HEK293 (cell line): ENCODE measurements around the gene PRAC1.

Experiments used
- CTCF ChIA-PET: fragments of 350-600 bp; formaldehyde crosslinking; extraction: SDS; loops from one replicate; lab custom pipeline; 2021; ENCODE audit warnings: antibody characterized with exemption; lab: Yijun Ruan, JAX
- POLR2A ChIA-PET: fragments of 300-600 bp; formaldehyde crosslinking; extraction: SDS; loops from one replicate; lab custom pipeline; 2020; ENCODE audit warnings: antibody characterized with exemption, inconsistent platforms; lab: Yijun Ruan, JAX
- H3K27ac ChIP-seq: fragments of 200-500 bp; sonication (Bioruptor generic); 2 replicates; pipeline ENCODE4 v1.5.1; 2014; ENCODE audit warnings: low read depth, low read length, control low read depth, inconsistent platforms; ENCODE audit errors: extremely low read depth
- H3K36me3 ChIP-seq, 2 experiments: fragments of 200-500 bp in 1 of 2; sonication (Bioruptor generic) in 1 of 2; 1 replicate in 1 of 2; 2 replicates in 1 of 2; pipeline ENCODE4 v1.5.1; 2014 to 2017; ENCODE audit warnings: inconsistent platforms in 2 of 2, low read length in 2 of 2; ENCODE audit not compliant: control insufficient read depth in 2 of 2, insufficient read depth in 1 of 2
- H3K4me1 ChIP-seq: fragments of 200-500 bp; sonication (Bioruptor generic); 2 replicates; pipeline ENCODE4 v1.5.1; 2014; ENCODE audit warnings: mild to moderate bottlenecking, low read length, inconsistent platforms; ENCODE audit not compliant: control insufficient read depth, insufficient read depth
- H3K4me3 ChIP-seq: 2 replicates; pipeline ENCODE4 v1.5.1; 2011; ENCODE audit warnings: low read depth, mild to moderate bottlenecking, control low read depth, low read length, moderate library complexity
- H3K9me3 ChIP-seq: fragments of 200-500 bp; sonication (Bioruptor generic); 2 replicates; pipeline ENCODE4 v1.5.1; 2014; ENCODE audit warnings: low read depth, low read length, inconsistent platforms; ENCODE audit not compliant: control insufficient read depth, insufficient read depth
- GFI1B ChIP-seq: fragments of 450-650 bp; formaldehyde crosslinking; IDR thresholded peaks from 2 replicates; pipeline ENCODE4 v1.5.1; 2016; ENCODE audit warnings: missing biosample characterization, missing genetic modification characterization
- GLIS2 ChIP-seq: fragments of 450-650 bp; formaldehyde crosslinking; IDR thresholded peaks from 2 replicates; pipeline ENCODE4 v1.5.1; 2016; ENCODE audit warnings: missing biosample characterization, missing genetic modification characterization
- HOXA7 ChIP-seq: sonication (generic); formaldehyde crosslinking; IDR thresholded peaks from 2 replicates; pipeline ENCODE4 v1.8.1; 2022; ENCODE audit warnings: missing genetic modification reagents, borderline replicate concordance
- IKZF3 ChIP-seq: fragments of 450-650 bp; IDR thresholded peaks from 2 replicates; pipeline ENCODE4 v1.5.0; 2018; ENCODE audit warnings: missing biosample characterization, mild to moderate bottlenecking, missing genetic modification characterization, moderate library complexity
- MEIS1 ChIP-seq: sonication (generic); formaldehyde crosslinking; IDR thresholded peaks from 2 replicates; pipeline ENCODE4 v1.8.1; 2022; ENCODE audit warnings: missing genetic modification reagents, mild to moderate bottlenecking, borderline replicate concordance
- SETDB1 ChIP-seq: IDR thresholded peaks from one replicate; pipeline ENCODE4 v1.6.1; 2017; ENCODE audit warnings: mild to moderate bottlenecking, low read length, moderate library complexity, mixed read lengths; ENCODE audit not compliant: insufficient read length
- WT1 ChIP-seq: fragments of 450-650 bp; formaldehyde crosslinking; IDR thresholded peaks from 2 replicates; pipeline ENCODE4 v1.5.1; 2016; ENCODE audit warnings: missing biosample characterization, missing genetic modification characterization
- ZFHX2 ChIP-seq: fragments of 450-650 bp; formaldehyde crosslinking; conservative IDR thresholded peaks from 2 replicates; pipeline ENCODE4 v1.5.1; 2016; ENCODE audit warnings: missing biosample characterization, missing genetic modification characterization
- ZNF112 ChIP-seq: fragments of 450-650 bp; formaldehyde crosslinking; IDR thresholded peaks from 2 replicates; pipeline ENCODE4 v1.5.0; 2017; ENCODE audit warnings: missing biosample characterization, missing genetic modification characterization
- ZNF121 ChIP-seq: fragments of 450-650 bp; formaldehyde crosslinking; IDR thresholded peaks from 2 replicates; pipeline ENCODE4 v1.5.1; 2016; ENCODE audit warnings: missing biosample characterization, missing genetic modification characterization
- ZNF133 ChIP-seq: fragments of 450-650 bp; formaldehyde crosslinking; IDR thresholded peaks from 2 replicates; pipeline ENCODE4 v1.5.1; 2016; ENCODE audit warnings: missing biosample characterization, missing genetic modification characterization
- ZNF354C ChIP-seq: fragments of 450-650 bp; formaldehyde crosslinking; IDR thresholded peaks from 2 replicates; pipeline ENCODE4 v1.5.1; 2016; ENCODE audit warnings: missing biosample characterization, missing genetic modification characterization, low read depth, borderline replicate concordance
- ZNF391 ChIP-seq: fragments of 450-650 bp; formaldehyde crosslinking; IDR thresholded peaks from 2 replicates; pipeline ENCODE4 v1.5.1; 2016; ENCODE audit warnings: low read depth, missing biosample characterization, missing genetic modification characterization, borderline replicate concordance
- ZNF394 ChIP-seq: fragments of 450-650 bp; formaldehyde crosslinking; IDR thresholded peaks from 2 replicates; pipeline ENCODE4 v1.5.1; 2016; ENCODE audit warnings: missing biosample characterization, missing genetic modification characterization, mild to moderate bottlenecking, moderate library complexity, borderline replicate concordance
- ZNF473 ChIP-seq: fragments of 450-650 bp; formaldehyde crosslinking; IDR thresholded peaks from 2 replicates; pipeline ENCODE4 v1.5.1; 2017; ENCODE audit warnings: missing biosample characterization, missing genetic modification characterization
- ZNF571 ChIP-seq: fragments of 450-650 bp; formaldehyde crosslinking; IDR thresholded peaks from 2 replicates; pipeline ENCODE4 v1.5.0; 2017; ENCODE audit warnings: missing biosample characterization, missing genetic modification characterization
- ZNF621 ChIP-seq: fragments of 450-650 bp; formaldehyde crosslinking; IDR thresholded peaks from 2 replicates; pipeline ENCODE4 v1.5.1; 2017; ENCODE audit warnings: missing biosample characterization, missing genetic modification characterization
- ZNF624 ChIP-seq: fragments of 450-650 bp; formaldehyde crosslinking; IDR thresholded peaks from 2 replicates; pipeline ENCODE4 v1.5.1; 2017; ENCODE audit warnings: missing biosample characterization, missing genetic modification characterization
- ZNF660 ChIP-seq: fragments of 450-650 bp; IDR thresholded peaks from 2 replicates; pipeline ENCODE4 v1.5.1; 2018; ENCODE audit warnings: missing biosample characterization, mild to moderate bottlenecking, missing genetic modification characterization
- ZNF664 ChIP-seq: fragments of 450-650 bp; formaldehyde crosslinking; IDR thresholded peaks from 2 replicates; pipeline ENCODE4 v1.5.1; 2016; ENCODE audit warnings: missing biosample characterization, missing genetic modification characterization
- ZNF701 ChIP-seq: fragments of 450-650 bp; formaldehyde crosslinking; IDR thresholded peaks from 2 replicates; pipeline ENCODE4 v1.5.1; 2016; ENCODE audit warnings: missing biosample characterization, missing genetic modification characterization
- ZNF777 ChIP-seq: fragments of 450-650 bp; formaldehyde crosslinking; IDR thresholded peaks from 2 replicates; pipeline ENCODE4 v1.5.1; 2017; ENCODE audit warnings: missing biosample characterization, missing genetic modification characterization, borderline replicate concordance
- TF ChIP-seq, protein P1 (sequence below): fragments of 450-650 bp; formaldehyde crosslinking; IDR thresholded peaks from 2 replicates; pipeline ENCODE4 v1.5.1; 2017; ENCODE audit warnings: missing biosample characterization, missing genetic modification characterization
- TF ChIP-seq, protein P2 (sequence below): fragments of 450-650 bp; IDR thresholded peaks from 2 replicates; pipeline ENCODE4 v1.5.1; 2018; ENCODE audit warnings: missing biosample characterization, mild to moderate bottlenecking, missing genetic modification characterization
- TF ChIP-seq, protein P3 (sequence below): fragments of 450-650 bp; formaldehyde crosslinking; conservative IDR thresholded peaks from 2 replicates; pipeline ENCODE4 v1.5.1; 2016; ENCODE audit warnings: low read depth, missing biosample characterization, missing genetic modification characterization

The PRAC1 gene

DNA sequence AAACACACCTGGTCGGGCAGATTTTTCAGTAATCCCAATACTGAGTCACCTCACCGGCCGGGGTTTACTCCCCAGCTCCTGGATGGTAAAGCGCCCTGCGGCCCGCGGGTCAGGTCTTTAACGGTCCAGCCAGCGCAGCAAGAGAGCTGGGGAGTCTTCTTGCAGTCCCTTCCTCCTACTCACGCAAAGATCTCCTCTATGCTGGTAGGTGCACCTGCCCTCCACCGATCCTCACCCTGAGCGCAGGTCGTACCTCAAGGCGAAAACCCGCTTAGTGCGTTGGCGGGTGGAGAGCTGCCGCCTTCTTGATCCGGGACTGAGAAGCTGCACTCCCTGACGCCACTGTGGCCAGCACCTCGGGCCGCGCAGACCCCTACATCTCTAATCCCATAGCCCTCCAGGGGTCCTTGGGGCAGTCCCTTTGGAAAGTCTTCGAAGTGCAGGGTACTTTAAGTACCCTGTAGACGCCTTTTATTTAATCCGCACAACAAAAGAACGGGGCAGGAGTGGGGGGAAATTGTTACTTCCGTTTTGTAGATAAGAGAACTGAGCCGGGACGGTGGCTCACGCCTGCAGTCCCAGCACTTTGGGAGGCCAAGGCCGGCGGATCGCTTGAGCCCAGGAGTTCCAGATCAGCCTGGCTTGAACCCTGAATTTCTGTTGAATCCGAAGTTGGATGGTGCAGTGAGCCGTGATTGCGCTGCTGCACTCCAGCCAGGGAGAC, 16.6 kb upstream of the PRAC1 start:
- CTCF ChIA-PET: interaction anchor here (0.7 to 1.3 kb wide), 2 partner anchors 60 to 458 kb away, joined by 3 read pairs; no protein-coding TSS in a partner anchor
- H3K36me3 ChIP-seq: no peaks in the 10 kb centered on the region
- no peaks in the 10 kb centered on the region for H3K4me1 ChIP-seq
- H3K4me3 ChIP-seq: no peak overlapping the region
- POLR2A ChIA-PET: no interaction called here
- no peaks in the 10 kb centered on the region for H3K9me3 ChIP-seq
- H3K27ac ChIP-seq: no peak overlapping the region
- no peak for TF ChIP-seq IKZF3 (tag by site-specific recombination)
- no peak for TF ChIP-seq ZNF777 (tag by site-specific recombination)
- TF ChIP-seq ZNF473 (tag by site-specific recombination): no peak
- no peak for TF ChIP-seq ZNF701 (tag by site-specific recombination)
- TF ChIP-seq GLIS2 (tag by site-specific recombination): no peak
- no peak for TF ChIP-seq ZNF621 (tag by site-specific recombination)
- TF ChIP-seq, protein P1, sequence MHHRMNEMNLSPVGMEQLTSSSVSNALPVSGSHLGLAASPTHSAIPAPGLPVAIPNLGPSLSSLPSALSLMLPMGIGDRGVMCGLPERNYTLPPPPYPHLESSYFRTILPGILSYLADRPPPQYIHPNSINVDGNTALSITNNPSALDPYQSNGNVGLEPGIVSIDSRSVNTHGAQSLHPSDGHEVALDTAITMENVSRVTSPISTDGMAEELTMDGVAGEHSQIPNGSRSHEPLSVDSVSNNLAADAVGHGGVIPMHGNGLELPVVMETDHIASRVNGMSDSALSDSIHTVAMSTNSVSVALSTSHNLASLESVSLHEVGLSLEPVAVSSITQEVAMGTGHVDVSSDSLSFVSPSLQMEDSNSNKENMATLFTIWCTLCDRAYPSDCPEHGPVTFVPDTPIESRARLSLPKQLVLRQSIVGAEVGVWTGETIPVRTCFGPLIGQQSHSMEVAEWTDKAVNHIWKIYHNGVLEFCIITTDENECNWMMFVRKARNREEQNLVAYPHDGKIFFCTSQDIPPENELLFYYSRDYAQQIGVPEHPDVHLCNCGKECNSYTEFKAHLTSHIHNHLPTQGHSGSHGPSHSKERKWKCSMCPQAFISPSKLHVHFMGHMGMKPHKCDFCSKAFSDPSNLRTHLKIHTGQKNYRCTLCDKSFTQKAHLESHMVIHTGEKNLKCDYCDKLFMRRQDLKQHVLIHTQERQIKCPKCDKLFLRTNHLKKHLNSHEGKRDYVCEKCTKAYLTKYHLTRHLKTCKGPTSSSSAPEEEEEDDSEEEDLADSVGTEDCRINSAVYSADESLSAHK (tag by site-specific recombination): no peak
- no peak for TF ChIP-seq ZNF354C (tag by site-specific recombination)
- TF ChIP-seq ZNF394 (tag by site-specific recombination): no peak
- TF ChIP-seq ZNF571 (tag by site-specific recombination): no peak
- TF ChIP-seq, protein P2, sequence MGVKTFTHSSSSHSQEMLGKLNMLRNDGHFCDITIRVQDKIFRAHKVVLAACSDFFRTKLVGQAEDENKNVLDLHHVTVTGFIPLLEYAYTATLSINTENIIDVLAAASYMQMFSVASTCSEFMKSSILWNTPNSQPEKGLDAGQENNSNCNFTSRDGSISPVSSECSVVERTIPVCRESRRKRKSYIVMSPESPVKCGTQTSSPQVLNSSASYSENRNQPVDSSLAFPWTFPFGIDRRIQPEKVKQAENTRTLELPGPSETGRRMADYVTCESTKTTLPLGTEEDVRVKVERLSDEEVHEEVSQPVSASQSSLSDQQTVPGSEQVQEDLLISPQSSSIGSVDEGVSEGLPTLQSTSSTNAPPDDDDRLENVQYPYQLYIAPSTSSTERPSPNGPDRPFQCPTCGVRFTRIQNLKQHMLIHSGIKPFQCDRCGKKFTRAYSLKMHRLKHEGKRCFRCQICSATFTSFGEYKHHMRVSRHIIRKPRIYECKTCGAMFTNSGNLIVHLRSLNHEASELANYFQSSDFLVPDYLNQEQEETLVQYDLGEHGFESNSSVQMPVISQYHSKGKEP (tag by site-specific recombination): no peak
- no peak for TF ChIP-seq ZNF660 (tag by site-specific recombination)
- no peak for TF ChIP-seq WT1
- no peak for TF ChIP-seq ZNF664 (tag by site-specific recombination)
- no peak for TF ChIP-seq ZNF624 (tag by site-specific recombination)

DNA sequence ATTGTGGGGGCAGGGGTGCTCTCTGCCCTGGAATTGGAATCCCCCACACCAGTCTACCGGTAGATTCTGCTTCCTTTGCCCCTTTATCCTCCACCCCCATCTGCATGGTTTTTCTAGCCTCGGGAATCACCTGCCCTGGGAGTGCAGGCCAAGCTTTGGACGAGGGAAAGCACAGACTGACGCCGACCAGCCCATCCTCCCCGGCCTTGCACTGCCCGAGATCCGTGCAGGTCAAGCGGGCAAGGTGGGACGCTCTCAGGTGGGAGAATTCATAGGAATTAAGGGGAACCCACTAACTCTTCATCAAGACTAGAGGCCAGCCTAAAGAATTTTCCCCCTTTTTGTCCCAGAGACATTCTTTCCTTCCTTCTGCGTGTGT, 16.1 kb upstream of the PRAC1 start:
- H3K27ac ChIP-seq: no peak overlapping the region
- POLR2A ChIA-PET: no interaction called here
- no peak overlapping the region for H3K4me3 ChIP-seq
- H3K9me3 ChIP-seq: no peaks in the 10 kb centered on the region
- H3K4me1 ChIP-seq: no peaks in the 10 kb centered on the region
- CTCF ChIA-PET: interaction anchor here (1.0 to 1.3 kb wide), 3 partner anchors 13 to 67 kb away, joined by 3 to 4 read pairs (median 3); no protein-coding TSS in a partner anchor
- no peaks in the 10 kb centered on the region for H3K36me3 ChIP-seq
- no peak for TF ChIP-seq ZNF660 (tag by site-specific recombination)
- TF ChIP-seq ZNF391 (tag by site-specific recombination): no peak
- no peak for TF ChIP-seq ZNF121 (tag by site-specific recombination)
- TF ChIP-seq MEIS1 (CRISPR knock-in tag): no peak
- TF ChIP-seq, protein P3, sequence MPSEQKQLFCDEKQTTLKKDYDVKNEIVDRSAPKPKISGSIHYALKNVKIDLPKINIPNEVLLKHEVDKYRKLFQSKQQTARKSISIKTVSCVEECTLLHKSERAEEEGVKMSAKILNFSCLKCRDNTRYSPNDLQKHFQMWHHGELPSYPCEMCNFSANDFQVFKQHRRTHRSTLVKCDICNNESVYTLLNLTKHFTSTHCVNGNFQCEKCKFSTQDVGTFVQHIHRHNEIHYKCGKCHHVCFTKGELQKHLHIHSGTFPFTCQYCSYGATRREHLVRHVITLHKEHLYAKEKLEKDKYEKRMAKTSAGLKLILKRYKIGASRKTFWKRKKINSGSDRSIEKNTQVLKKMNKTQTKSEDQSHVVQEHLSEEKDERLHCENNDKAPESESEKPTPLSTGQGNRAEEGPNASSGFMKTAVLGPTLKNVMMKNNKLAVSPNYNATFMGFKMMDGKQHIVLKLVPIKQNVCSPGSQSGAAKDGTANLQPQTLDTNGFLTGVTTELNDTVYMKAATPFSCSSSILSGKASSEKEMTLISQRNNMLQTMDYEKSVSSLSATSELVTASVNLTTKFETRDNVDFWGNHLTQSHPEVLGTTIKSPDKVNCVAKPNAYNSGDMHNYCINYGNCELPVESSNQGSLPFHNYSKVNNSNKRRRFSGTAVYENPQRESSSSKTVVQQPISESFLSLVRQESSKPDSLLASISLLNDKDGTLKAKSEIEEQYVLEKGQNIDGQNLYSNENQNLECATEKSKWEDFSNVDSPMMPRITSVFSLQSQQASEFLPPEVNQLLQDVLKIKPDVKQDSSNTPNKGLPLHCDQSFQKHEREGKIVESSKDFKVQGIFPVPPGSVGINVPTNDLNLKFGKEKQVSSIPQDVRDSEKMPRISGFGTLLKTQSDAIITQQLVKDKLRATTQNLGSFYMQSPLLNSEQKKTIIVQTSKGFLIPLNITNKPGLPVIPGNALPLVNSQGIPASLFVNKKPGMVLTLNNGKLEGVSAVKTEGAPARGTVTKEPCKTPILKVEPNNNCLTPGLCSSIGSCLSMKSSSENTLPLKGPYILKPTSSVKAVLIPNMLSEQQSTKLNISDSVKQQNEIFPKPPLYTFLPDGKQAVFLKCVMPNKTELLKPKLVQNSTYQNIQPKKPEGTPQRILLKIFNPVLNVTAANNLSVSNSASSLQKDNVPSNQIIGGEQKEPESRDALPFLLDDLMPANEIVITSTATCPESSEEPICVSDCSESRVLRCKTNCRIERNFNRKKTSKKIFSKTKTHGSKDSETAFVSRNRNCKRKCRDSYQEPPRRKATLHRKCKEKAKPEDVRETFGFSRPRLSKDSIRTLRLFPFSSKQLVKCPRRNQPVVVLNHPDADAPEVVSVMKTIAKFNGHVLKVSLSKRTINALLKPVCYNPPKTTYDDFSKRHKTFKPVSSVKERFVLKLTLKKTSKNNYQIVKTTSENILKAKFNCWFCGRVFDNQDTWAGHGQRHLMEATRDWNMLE (tag by site-specific recombination): no peak
- no peak for TF ChIP-seq HOXA7 (CRISPR knock-in tag)
- no peak for TF ChIP-seq ZNF777 (tag by site-specific recombination)
- no peak for TF ChIP-seq GFI1B (tag by site-specific recombination)
- TF ChIP-seq ZNF112 (tag by site-specific recombination): no peak
- no peak for TF ChIP-seq ZNF621 (tag by site-specific recombination)
- no peak for TF ChIP-seq ZNF133
- no peak for TF ChIP-seq ZFHX2 (tag by site-specific recombination)
- no peak for TF ChIP-seq SETDB1
